Measurements from ENCODE around the gene GNG7.
"Not testable (repeated sequence)": the region's sequence is repeated elsewhere in the genome, so short reads cannot be mapped to it uniquely, and the experiment has no call there.

GNG7 gene

GRCh38 chr19:2524361-2524839 is 178.1 kb downstream of the GNG7 start:
- FAIRE-seq (no peak), DNase-seq (ENCODE audit: insufficient read length) (no peak)
- TF ChIP-seq POLR2A (IDR thresholded peaks at IDR 0.05; ENCODE audit: low read depth, low read length) (no peak), POLR2AphosphoS5 (IDR thresholded peaks at IDR 0.05; ENCODE audit: low read depth, low read length) (no peak), TAF1 (IDR thresholded peaks at IDR 0.05; ENCODE audit: borderline replicate concordance, low read depth, low read length) (no peak)

- FAIRE-seq (no peak), DNase-seq (ENCODE audit: insufficient read length) (no peak)
- TF ChIP-seq POLR2A (IDR thresholded peaks at IDR 0.05; ENCODE audit: low read depth, low read length) (no peak), TAF1 (IDR thresholded peaks at IDR 0.05; ENCODE audit: borderline replicate concordance, low read depth, low read length) (no peak), POLR2AphosphoS5 (IDR thresholded peaks at IDR 0.05; ENCODE audit: low read depth, low read length) (no peak)
Observed at GRCh38 chr19:2523630-2524311, 178.7 kb downstream of the GNG7 start.

GRCh38 chr19:2519482-2519881 is 183.0 kb downstream of the GNG7 start:
- TF ChIP-seq POLR2A (IDR thresholded peaks at IDR 0.05; ENCODE audit: low read depth, low read length) (no peak), TAF1 (IDR thresholded peaks at IDR 0.05; ENCODE audit: borderline replicate concordance, low read depth, low read length) (no peak)
- DNase-seq (ENCODE audit: insufficient read length): no peak
- no peak for FAIRE-seq

GRCh38 chr19:2518856-2519255 is 183.6 kb downstream of the GNG7 start:
- FAIRE-seq; DNase-seq (ENCODE audit: insufficient read length): not testable (repeated sequence)

- TF ChIP-seq POLR2A (IDR thresholded peaks at IDR 0.05; ENCODE audit: low read depth, low read length): no peak
- TF ChIP-seq TAF1 (IDR thresholded peaks at IDR 0.05; ENCODE audit: borderline replicate concordance, low read depth, low read length): no peak
- no peak for TF ChIP-seq POLR2AphosphoS5 (IDR thresholded peaks at IDR 0.05; ENCODE audit: low read depth, low read length)
- DNase-seq (ENCODE audit: insufficient read length): no peak
- no peak for FAIRE-seq
Observed at GRCh38 chr19:2517881-2518601, 184.5 kb downstream of the GNG7 start.

DNA sequence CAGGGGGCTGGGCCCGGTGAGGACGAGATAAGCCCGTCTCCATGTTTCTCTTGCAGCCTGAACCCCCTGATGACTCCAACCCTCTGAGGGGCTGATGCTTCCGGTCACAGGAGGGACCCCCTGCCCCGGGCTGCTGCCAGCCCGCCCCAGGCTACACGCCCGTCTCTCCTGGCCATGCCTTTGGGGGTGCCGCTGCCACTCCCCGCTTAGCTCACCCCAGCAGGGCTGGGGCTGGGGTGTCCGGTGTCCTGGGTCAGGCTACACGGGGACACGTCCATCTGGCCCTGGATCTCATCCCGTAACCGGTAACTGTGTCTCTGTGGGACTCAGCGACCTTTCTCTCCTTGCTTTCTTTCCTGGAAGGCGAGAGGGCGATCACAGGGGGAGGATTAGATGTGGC is 185.8 kb downstream of the GNG7 start:
- TF ChIP-seq POLR2A (IDR thresholded peaks at IDR 0.05; ENCODE audit: low read depth, low read length): no peak
- no peak for TF ChIP-seq TAF1 (IDR thresholded peaks at IDR 0.05; ENCODE audit: borderline replicate concordance, low read depth, low read length)
- no peak for TF ChIP-seq POLR2AphosphoS5 (IDR thresholded peaks at IDR 0.05; ENCODE audit: low read depth, low read length)
- FAIRE-seq (no peak), DNase-seq (ENCODE audit: insufficient read length) (no peak)

DNA sequence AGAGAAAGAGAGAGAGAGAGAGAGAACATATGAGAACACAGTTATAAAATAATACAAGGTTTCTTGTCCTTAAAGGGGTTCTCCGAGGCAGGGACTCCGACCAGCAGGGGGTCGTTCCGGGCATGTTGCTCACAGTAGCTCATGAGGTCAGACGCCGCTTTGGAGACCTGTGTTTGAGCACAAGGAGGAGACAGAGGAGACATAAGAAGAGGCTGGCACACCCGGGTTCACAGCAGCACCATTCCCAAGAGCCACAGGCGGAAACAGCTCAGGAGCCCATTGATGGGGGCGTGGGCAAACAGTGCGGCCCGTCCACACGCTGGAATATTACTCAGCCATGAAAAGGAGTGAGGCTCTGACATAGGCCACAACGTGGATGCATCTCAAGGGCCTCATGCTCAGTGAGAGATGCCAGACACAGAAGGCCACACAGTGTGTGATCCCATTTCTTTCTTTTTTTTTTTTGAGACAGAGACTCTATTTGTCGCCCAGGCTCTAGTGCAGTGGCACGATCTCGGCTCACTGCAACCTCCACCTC is 187.4 kb downstream of the GNG7 start:
- TF ChIP-seq POLR2A (IDR thresholded peaks at IDR 0.05; ENCODE audit: low read depth, low read length) (no peak), POLR2AphosphoS5 (IDR thresholded peaks at IDR 0.05; ENCODE audit: low read depth, low read length) (no peak), TAF1 (IDR thresholded peaks at IDR 0.05; ENCODE audit: borderline replicate concordance, low read depth, low read length) (no peak)
- FAIRE-seq: no peak
- DNase-seq (ENCODE audit: insufficient read length): no peak

GRCh38 chr19:2512523-2513431 is 189.7 kb downstream of the GNG7 start:
- TF ChIP-seq TAF1 (IDR thresholded peaks at IDR 0.05; ENCODE audit: borderline replicate concordance, low read depth, low read length) (no peak), POLR2AphosphoS5 (IDR thresholded peaks at IDR 0.05; ENCODE audit: low read depth, low read length) (no peak), POLR2A (IDR thresholded peaks at IDR 0.05; ENCODE audit: low read depth, low read length) (no peak)
- FAIRE-seq: no peak
- no peak for DNase-seq (ENCODE audit: insufficient read length)

- FAIRE-seq (no peak), DNase-seq (ENCODE audit: insufficient read length) (no peak)
- TF ChIP-seq TAF1 (IDR thresholded peaks at IDR 0.05; ENCODE audit: borderline replicate concordance, low read depth, low read length) (no peak), POLR2AphosphoS5 (IDR thresholded peaks at IDR 0.05; ENCODE audit: low read depth, low read length) (no peak), POLR2A (IDR thresholded peaks at IDR 0.05; ENCODE audit: low read depth, low read length) (no peak)
Observed at GRCh38 chr19:2511991-2512390, 190.5 kb downstream of the GNG7 start.

DNA sequence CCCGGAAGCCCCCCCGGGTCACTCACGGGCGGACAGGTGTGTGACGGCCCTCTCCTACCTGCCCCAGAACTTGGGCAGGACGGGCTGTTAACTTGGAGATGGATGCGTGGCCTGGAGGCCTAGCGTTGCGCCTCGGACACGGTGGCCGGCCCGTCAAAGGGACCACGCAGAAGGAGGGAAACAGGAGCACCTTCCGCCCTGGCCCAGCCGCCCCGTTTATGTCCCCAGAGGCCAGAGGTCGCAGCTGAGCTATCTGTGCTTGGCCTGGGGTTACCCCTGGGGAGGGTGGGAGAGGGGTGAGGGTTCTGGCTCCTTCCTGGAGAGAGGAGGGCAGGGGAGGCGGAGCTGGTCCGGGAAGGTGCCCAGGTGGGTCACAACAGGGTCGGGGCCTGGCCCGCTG is 190.9 kb downstream of the GNG7 start:
- TF ChIP-seq POLR2A (IDR thresholded peaks at IDR 0.05; ENCODE audit: low read depth, low read length): no peak
- no peak for TF ChIP-seq POLR2AphosphoS5 (IDR thresholded peaks at IDR 0.05; ENCODE audit: low read depth, low read length)
- no peak for TF ChIP-seq TAF1 (IDR thresholded peaks at IDR 0.05; ENCODE audit: borderline replicate concordance, low read depth, low read length)
- DNase-seq (ENCODE audit: insufficient read length): no peak
- FAIRE-seq: no peak

- TF ChIP-seq POLR2A (IDR thresholded peaks at IDR 0.05; ENCODE audit: low read depth, low read length) (no peak), TAF1 (IDR thresholded peaks at IDR 0.05; ENCODE audit: borderline replicate concordance, low read depth, low read length) (no peak), POLR2AphosphoS5 (IDR thresholded peaks at IDR 0.05; ENCODE audit: low read depth, low read length) (no peak)
- DNase-seq (ENCODE audit: insufficient read length): no peak
- no peak for FAIRE-seq
Observed at GRCh38 chr19:2509096-2509495, 193.4 kb downstream of the GNG7 start.
